ENCODE measurements around the gene C12orf50. TPM values are rescaled to one million over a fixed set of nuclear protein-coding genes. Genes with fewer than 3 reads are reported as not detected.
A peak's percentile ranks its signal among the peaks of the same experiment; 100 is the strongest.
"Not testable (repeated sequence)": the region's sequence is repeated elsewhere in the genome, so short reads cannot be mapped to it uniquely, and the experiment has no call there.

Gene C12orf50
- total RNA-seq, 1 donor from 2014 or later: 0.11 TPM

DNA sequence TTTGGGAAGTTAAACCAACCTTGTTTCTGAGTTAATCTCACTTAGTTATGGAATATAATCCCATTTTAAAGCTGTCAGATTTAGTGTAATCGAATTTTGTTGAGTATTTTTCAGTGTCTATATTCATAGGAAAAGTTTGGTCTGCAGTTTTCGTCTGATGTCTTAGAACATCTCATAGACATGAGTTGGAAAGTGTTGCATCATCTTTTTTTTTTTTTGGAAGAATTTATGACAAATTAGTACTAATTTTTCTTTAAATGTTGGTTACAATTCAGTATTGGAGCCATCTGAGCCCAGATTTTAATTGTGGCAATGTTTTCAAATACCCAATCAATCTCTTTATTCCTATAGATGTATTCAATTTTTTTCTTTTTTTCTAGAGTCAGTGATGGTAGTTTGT, 27.9 kb downstream of the C12orf50 start:
- DNase-seq: no peak
- no peak for ATAC-seq (ENCODE audit: poor library complexity)
- intact Hi-C loops (cut with DNase I): no loop called here

DNA sequence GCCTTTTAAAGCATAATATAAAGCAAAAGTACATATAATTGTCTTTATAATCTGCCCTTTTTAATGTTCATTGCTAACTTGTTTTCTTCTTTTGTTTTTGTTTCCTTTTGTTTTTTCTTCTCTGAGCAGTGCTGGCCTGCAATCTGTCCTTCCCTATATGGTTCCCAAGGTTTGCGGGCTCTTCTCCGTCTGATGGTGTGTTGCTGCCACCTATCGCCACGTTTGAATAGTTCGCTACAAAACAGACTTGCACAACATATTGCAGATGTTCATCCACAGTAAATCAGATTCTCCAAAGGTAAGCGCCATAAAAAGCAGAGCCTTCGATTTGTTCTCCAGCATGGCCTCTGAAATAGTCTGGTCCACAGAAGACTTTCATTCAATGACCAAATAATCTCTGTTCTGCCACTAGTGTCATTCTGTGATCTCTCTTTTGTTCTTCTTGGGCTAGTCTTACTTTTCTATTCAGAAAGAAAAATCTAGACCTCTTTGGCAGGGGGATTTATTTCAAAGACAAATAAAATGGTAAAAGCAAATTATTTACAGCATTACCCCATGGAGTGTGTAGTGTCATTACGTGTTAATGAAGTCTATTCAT, 33.5 kb downstream of the C12orf50 start:
- intact Hi-C loops (cut with DNase I): no loop called here

DNA sequence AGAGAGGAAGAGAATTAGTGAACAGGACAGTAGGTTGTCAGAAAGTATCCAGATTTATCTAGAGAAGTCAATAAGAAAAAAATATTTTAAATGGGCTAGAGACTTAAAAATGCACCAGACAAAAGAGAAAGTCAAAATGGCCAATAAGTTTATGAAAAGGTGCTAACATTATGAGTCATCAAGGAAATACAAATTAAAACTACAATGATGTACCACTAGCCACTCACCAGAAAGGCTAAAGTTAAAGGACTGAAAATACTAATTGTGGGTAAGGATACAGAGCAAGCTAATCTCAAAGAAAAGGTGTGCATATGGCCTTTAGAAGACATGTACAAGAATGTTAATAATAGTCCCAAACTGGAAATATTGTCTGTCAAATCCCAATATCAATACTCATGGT, 37.7 kb downstream of the C12orf50 start:
- intact Hi-C loops (cut with DNase I): no loop called here
- DNase-seq (no peak), ATAC-seq (ENCODE audit: poor library complexity) (no peak)

More for the DNA sequence above, 33.5 kb downstream of the C12orf50 start:
- no peak for DNase-seq
- ATAC-seq (ENCODE audit: poor library complexity): peak; percentile 88

DNA sequence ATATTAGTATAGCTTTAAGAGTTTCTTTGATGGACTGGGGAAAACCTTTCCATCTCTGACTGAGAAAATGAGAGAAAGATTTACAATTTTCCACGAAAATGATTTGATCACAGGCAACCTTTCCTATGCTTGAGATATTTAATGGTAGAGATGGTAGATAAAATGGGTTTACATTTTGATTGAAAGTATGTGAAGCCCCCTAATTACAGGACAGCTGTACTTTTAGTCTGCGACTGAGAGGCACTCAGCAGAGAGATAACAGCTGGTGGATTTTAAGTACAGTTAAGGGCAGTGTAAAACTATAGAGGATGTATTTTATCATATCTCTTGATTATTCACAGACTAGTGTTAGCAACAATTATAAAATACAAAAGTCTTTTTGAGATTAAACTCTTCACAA, 40.7 kb downstream of the C12orf50 start:
- intact Hi-C loops (cut with DNase I): no loop called here
- DNase-seq (no peak), ATAC-seq (ENCODE audit: poor library complexity) (no peak)

DNA sequence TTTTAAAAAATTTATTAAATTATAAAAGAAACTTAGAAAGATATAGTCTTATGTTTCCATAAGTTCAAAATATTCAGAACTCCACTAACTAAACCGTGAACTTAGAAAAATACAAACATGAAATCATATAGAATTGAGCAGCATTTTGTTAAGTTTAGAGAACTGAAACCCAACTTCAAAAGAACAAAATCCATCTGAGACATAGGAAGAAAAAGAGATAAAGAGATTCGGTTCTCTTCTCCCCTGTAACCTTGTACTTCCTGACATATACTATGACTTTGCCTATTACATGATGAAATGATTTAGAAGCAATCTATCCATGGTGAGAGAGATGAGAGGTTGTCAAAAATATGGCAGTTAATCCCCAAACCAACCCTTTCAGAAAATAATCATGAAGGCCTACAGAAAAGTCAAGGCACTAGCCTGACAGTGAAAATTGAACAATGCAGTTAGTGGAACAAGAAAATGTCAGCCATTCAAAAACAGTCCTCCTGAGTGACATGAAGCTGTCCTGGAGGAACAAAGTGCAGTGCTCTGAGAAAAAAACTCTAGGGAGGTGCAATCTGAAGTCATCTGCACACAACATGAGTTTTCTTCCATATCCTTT, 44.0 kb downstream of the C12orf50 start:
- DNase-seq (no peak), ATAC-seq (ENCODE audit: poor library complexity) (no peak)
- intact Hi-C loops (cut with DNase I): no loop called here

DNA sequence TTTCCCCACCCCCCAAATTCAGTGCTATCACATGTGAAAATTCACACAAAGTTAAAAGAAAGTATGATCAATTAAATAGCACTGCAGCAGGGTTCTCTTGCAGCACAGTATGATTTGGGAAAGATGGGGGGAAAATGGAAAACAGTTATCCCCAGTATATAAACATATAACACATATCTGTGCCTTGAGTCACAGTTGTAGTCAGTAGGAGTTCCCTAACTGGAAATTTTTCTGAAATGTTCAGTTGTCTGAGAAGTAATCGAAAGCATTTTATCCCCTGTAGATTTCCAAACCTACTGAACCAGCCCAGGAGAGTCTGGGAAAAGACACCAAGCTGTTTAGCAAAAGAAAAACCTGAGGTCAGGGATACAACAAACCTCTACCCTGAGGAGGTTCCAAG, 47.0 kb downstream of the C12orf50 start:
- DNase-seq (no peak), ATAC-seq (ENCODE audit: poor library complexity) (no peak)
- intact Hi-C loops (cut with DNase I): no loop called here

DNA sequence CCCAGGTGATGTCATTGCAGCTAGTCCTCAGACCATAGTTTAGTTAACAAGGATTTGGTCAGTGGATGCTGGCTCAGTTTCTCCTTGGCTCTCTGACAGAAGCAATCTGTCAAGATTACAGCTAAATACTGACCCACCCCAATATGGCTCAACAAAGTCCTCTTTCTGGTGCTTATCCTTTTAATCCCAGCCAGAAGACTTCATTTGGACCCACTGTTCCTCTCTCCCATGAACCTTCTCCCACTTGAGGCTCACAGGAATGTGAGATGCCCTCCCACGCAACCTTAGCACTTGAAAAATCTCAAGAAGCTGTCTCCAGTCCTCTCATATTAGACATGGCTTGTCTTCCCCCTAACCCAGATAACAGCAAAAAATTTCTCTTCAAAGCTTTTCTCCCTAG, 47.7 kb downstream of the C12orf50 start:
- ATAC-seq (ENCODE audit: poor library complexity) (peak; percentile 53), DNase-seq (no peak)
- intact Hi-C loops (cut with DNase I): no loop called here

DNA sequence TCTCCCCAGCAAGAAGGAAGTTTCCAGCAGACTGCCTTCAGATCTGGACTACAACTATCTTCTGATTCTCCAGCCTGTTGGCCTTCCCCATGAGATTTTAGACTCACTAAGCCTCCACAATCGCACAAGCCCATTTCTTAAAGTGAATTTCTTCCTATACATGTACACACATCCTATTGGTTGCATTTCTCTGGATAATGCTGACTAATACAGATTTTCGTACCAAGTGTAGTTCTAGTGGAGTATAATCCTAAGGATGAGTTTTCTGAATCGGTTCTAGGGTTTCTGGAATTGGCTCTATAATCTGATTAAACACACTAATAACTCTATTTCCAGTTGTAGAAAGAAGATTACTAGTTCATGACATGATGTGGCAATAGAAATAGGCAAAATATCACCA, 53.3 kb downstream of the C12orf50 start:
- ATAC-seq (ENCODE audit: poor library complexity): no peak
- DNase-seq: no peak
- intact Hi-C loops (cut with DNase I): no loop called here

DNA sequence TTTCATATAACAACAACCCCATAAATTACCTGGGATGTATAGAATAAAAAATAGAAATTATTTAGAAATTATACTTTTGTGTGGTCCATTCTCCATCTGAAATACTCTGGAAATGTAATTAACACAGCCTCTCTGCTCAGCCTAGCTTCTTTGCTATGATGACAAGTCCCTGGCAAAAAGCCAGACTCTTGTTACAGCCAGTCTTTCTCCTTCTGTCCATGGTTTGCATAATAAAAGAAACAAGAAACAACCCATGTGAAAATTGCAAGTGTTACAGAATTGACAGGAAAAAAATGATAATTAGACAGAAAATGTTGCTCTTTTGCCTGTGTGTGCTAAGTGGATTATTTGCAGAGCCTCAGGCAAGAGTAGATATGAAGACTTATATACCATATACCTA, 61.3 kb downstream of the C12orf50 start:
- no peak for DNase-seq
- intact Hi-C loops (cut with DNase I): no loop called here
- ATAC-seq (ENCODE audit: poor library complexity): no peak

DNA sequence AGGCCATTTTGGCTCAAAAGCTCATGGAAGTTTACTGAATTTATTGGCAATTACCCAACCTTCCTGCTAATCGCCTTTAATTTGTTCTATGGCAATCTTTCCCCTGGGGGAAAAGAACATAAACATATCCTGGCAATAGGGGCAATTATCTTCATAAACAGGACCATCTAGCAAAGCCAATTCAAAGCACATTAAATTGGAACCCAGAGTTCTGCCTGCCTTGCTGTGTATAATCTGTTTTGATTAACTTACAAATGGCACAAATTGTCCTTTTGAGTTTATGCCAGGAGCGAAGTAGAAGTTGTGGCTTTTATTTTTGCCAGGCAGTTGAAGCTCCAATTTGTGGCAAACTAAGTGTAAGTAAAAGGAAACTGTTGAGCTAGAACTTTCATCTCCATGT, 68.6 kb downstream of the C12orf50 start:
- no peak for DNase-seq
- ATAC-seq (ENCODE audit: poor library complexity): no peak
- intact Hi-C loops (cut with DNase I): no loop called here

DNA sequence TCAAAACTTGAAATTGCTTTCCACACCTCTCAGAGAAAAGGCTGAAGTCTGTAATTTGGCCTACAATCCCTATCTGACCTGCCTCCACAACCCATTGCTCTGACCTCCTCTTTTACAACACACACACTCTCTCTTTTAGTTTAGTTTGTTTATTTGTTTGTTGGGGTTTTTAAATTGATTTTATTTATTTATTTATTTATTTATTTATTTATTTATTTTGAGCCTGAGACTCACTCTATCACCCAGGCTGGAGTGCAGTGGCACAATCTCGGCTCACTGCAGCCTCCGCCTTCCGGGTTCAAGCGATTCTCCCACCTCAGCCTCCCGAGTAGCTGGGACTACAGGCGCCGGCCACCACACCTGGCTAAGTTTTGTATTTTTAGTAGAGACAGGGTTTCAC, 75.2 kb downstream of the C12orf50 start:
- DNase-seq; ATAC-seq (ENCODE audit: poor library complexity); intact Hi-C loops (cut with DNase I): not testable (repeated sequence)

DNA sequence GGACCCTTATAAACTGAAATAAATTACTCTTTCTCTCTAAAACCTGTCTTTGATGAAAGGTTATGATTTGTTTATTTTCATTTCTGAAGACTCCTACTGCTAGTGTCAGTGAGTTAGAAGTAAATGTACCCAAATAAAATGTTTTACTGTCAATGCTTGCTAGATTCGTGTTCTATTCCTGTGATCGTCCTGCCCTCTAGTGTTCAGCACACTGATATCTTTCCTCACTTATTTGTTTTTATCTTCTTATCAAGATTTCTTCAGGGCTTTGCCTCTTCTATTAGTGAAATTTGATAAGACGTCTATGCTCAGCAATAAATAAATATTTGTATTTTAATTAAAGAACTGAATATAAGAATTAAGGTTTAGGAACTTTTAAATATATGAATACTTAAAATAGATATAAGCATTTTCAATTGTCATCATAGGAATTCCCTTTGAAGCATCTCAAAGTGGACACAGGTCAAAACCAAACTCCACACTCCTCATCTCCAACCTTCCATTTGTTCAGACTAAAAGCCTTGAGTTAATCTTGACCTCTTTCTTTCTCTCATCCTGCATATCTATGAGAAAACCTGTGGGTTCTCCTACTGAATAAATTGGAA, 75.8 kb downstream of the C12orf50 start:
- intact Hi-C loops (cut with DNase I): no loop called here
- no peak for DNase-seq
- ATAC-seq (ENCODE audit: poor library complexity): no peak

DNA sequence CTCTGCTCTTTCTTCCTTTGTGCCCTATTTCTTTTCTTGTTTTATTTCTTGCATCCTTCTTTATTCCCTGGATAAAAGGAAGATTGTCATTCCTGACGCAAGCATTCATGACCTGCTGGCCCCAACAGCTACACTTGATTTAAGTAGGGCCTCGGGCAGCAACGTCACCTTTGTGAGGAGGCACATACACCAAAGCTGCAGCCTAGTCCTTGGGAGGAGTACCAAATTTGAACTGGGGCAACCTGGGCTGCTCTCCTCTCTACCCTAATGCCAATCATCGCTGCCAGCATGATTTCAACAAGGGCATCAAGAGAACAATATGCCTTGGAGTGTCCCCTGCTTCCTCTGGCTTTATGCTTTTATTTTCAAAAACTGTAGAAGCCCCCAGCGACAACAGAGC, 76.4 kb downstream of the C12orf50 start:
- intact Hi-C loops (cut with DNase I): no loop called here
- DNase-seq (no peak), ATAC-seq (ENCODE audit: poor library complexity) (no peak)

DNA sequence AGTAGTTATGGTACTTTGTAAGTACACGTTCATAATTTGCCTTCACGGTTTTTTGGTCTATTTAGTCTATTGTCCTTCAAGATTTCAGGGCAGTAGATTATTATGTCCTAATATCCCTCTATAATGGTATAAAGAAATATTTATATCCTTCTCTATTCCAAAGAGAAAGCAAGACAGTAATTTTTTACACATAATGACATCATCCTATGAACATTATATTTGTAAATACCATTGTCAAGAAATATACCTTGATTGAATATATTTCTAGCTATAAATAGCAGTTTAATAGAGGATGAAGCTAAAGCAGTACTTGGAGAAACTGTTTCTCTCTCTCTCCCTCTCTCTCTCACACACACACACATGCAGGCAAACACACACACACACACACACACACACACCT, 77.0 kb downstream of the C12orf50 start:
- no peak for ATAC-seq (ENCODE audit: poor library complexity)
- intact Hi-C loops (cut with DNase I): no loop called here
- DNase-seq: no peak

DNA sequence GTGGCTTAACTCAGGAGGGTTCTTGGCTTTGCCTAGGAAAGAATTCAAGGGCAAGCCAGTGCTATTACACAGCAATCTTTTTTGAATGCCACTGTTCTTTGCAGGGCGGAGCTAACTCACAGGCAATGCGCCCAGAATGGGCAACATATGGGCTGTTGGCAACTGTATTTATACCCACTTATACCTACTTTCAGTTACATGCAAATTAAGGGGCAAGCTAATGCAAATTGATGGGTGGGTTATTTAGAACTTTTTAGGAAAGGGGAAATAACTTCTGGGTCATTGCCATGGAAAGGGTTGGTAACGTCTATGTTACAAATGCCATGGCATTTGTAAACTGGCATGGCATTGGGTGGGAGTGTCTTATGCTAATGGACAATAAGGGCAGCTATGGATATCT, 85.4 kb downstream of the C12orf50 start:
- no peak for ATAC-seq (ENCODE audit: poor library complexity)
- no peak for DNase-seq
- intact Hi-C loops (cut with DNase I): no loop called here

DNA sequence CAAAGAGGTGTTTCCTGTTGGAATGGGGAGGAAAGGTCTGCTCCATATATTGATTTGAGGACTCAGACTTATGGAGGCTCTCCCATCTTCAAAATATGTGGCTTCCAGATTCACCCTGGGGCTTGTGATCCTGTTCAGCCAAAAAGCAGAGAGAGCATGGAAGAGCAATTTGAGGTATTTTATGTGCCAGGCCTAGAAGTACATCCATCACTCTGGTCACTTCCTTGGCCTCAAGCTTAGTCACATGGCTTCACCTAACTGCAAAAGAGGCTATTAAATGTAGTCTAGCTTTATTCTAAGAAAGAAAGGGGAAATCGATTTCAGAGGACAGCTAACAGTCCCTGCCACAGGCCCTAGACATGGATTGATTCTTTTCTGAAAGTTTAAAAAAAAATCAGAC, 86.2 kb downstream of the C12orf50 start:
- intact Hi-C loops (cut with DNase I): no loop called here
- no peak for DNase-seq
- no peak for ATAC-seq (ENCODE audit: poor library complexity)

DNA sequence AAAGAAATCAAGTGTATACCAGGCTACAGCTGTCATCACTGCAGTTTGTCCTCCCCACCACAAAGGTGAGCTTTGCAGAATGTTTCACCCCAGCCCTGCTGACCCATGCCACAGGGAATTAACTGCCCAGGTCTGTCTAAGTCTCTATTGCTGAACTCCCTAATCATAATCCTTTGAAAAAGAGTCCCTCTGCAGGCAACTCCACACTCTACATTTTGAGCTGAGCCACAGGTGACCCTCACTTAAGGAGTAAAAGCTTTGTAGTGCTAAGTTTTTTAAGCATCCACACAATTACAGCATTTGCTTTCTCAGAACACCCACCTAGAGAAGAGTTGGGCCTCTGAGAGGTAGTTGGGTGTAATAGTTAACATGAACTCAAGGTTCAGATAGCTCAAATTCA, 90.0 kb downstream of the C12orf50 start:
- DNase-seq (no peak), ATAC-seq (ENCODE audit: poor library complexity) (no peak)
- intact Hi-C loops (cut with DNase I): no loop called here

DNA sequence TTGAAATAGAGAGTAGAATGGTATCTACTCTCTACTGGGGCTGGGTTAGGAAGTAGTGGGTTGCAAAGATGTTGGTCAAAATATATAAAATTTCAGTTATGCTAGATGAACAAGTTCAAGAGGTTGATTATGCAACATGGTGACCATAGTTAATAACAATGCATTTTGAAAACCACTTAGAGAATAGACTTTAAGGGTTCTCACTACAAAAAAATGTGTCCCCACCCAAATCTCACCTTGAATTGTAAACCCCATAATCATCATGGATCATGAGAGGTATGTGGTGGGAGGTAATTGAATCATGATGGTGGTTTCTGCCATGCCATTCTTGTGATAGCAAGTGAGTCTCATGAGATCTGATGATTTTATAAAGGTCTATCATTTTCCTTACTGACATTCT, 94.0 kb downstream of the C12orf50 start:
- intact Hi-C loops (cut with DNase I): no loop called here
- no peak for ATAC-seq (ENCODE audit: poor library complexity)
- DNase-seq: no peak

DNA sequence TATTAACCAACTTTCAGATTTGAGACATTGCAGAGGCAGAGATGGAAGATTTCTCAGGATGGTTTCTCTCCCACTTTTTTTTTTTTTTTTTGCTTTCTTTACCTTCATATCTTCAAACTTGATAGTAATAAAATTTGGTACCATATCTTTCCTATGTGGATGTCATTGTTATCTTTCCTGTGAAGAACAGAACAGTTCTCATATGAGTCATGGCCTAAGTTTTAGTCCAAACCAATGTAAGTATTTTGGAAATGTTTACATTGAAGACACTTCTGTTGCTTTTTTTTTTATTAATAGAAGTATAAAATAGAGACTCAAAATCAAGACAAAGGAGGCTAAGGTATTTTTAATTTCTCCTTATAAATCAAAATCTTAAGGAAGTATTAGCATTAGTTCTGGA, 95.2 kb downstream of the C12orf50 start:
- DNase-seq: no peak

DNA sequence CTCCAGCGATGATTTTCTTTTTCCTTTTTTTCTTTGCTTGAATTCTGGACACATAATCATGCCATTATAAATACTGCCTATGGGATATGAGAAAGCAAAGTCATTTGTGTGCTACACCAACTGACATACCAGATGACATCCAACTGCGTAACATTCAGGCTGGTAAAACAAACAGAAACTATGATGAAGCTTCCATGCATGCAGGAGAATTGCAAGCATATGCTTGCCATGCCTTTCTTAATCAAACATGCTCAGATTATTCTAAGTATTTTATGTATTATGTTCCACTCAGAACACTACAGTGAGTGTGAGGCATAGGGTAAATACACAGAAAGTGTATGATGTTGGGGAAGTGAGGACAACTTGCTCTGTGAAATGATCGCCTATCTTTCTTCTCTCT, 97.4 kb downstream of the C12orf50 start:
- DNase-seq: no peak
- ATAC-seq (ENCODE audit: poor library complexity): no peak
- intact Hi-C loops (cut with DNase I): no loop called here

More for the DNA sequence above, 95.2 kb downstream of the C12orf50 start:
- intact Hi-C loops (cut with DNase I): no loop called here
- no peak for ATAC-seq (ENCODE audit: poor library complexity)

DNA sequence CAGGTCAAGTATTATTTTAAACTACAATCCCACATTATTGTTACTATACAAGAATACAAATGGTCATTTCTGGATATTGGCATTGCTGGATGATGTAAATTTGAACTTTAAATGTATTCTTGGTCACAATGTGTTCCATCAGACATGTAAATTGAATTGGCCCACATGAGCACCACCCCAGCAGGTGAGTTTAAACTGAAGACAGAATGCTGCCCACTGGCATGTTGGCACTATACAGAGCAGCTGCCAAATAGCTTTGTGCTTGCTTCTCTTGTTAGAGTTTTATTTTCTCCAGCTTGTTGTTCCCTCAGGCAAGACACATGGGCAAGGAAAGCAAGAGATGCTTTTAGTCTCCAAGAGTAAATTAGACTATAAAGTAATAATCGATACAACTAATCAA, 98.6 kb downstream of the C12orf50 start:
- intact Hi-C loops (cut with DNase I): no loop called here
- ATAC-seq (ENCODE audit: poor library complexity) (no peak), DNase-seq (no peak)

Measured in Right ventricle myocardium superior (tissue), 1 donor.